ENCODE data around the gene TLK2.

The TLK2 gene

DNA sequence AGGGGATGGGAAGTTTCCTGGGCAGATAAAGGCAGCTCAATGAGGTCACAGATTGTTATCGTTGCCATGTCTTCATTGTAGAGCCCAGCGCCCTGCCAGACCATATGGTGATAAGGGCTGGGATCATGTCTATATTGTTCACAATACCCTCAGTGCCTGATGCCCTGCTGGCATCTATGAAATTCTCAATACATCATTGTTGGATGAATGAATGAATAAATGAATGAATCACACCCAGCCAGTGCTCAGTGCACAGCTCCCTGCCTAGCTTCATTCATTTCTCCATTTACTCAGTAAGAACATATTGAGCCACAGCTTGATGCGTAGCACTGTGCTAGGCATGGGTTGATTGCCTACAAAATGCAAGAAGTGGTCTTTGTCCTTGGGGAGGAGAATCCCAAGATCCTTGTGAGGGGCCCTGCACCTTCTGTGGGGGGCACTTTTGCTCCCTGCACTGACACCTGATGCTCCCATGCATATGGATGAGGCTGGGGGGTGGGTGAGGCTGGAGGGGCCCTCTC lies 178.6 kb downstream of the TLK2 start:
- H3K27ac ChIP-seq (ENCODE audit: low read length), result no peak overlapping the region
- no peaks in the 10 kb centered on the region for H3F3A ChIP-seq (ENCODE audit: insufficient read depth, low read length)
- no peak overlapping the region for H3K9ac ChIP-seq (ENCODE audit: low read length)
- H3K79me2 ChIP-seq (ENCODE audit: low read length), result no peaks in the 10 kb centered on the region
- no peaks in the 10 kb centered on the region for H3K36me3 ChIP-seq (replicated peaks; ENCODE audit: insufficient read depth, low read length)
- no peaks in the 10 kb centered on the region for H3K4me1 ChIP-seq (ENCODE audit: low read length)
- H3K4me3 ChIP-seq (ENCODE audit: low read length), result no peak overlapping the region
- no peaks in the 10 kb centered on the region for H3K9me3 ChIP-seq (replicated peaks; ENCODE audit: insufficient read depth, low read length)
- no peak for DNase-seq
- H4K20me1 ChIP-seq (ENCODE audit: insufficient read depth, low read length), result no peaks in the 10 kb centered on the region
- H3K4me2 ChIP-seq (ENCODE audit: low read depth, low read length), result no peak overlapping the region
- no peak overlapping the region for H2AFZ ChIP-seq (ENCODE audit: low read length)
- H3K27me3 ChIP-seq (replicated peaks; ENCODE audit: insufficient read depth, low read length), result peaks cover 2% of the 10 kb centered on the region
- H3K9me2 ChIP-seq (replicated peaks; ENCODE audit: insufficient read depth, low read length), result no peaks in the 10 kb centered on the region
- TF ChIP-seq EZH2 (optimal IDR thresholded peaks at IDR 0.05; ENCODE audit: low read depth, low read length) (no peak), EZH2phosphoT487 (IDR thresholded peaks at IDR 0.05; ENCODE audit: low read length) (no peak)
- TF ChIP-seq, protein P1, sequence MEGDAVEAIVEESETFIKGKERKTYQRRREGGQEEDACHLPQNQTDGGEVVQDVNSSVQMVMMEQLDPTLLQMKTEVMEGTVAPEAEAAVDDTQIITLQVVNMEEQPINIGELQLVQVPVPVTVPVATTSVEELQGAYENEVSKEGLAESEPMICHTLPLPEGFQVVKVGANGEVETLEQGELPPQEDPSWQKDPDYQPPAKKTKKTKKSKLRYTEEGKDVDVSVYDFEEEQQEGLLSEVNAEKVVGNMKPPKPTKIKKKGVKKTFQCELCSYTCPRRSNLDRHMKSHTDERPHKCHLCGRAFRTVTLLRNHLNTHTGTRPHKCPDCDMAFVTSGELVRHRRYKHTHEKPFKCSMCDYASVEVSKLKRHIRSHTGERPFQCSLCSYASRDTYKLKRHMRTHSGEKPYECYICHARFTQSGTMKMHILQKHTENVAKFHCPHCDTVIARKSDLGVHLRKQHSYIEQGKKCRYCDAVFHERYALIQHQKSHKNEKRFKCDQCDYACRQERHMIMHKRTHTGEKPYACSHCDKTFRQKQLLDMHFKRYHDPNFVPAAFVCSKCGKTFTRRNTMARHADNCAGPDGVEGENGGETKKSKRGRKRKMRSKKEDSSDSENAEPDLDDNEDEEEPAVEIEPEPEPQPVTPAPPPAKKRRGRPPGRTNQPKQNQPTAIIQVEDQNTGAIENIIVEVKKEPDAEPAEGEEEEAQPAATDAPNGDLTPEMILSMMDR (IDR thresholded peaks at IDR 0.05; ENCODE audit: low read length), result no peak

DNA sequence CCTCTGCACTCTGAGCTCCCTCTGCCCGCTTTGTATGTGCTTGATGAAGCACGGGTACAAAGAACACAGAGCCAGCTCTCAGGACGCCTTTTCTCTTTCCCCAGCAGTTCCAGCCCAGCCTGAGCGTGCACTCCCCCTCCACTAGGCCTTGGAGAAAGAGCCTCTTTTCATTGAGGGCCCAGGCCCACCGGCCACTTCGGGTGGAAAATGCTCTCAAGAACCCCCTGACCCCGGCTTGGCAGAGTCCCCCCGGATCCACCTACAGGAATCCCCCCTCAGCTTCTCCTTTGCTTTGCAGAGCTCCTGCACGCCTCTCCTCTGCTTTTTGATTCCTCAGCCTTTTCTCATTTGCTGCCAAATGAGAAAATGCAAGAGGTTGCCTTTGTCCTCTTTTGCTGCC lies 179.1 kb downstream of the TLK2 start:
- H3K36me3 ChIP-seq (replicated peaks; ENCODE audit: insufficient read depth, low read length), result no peaks in the 10 kb centered on the region
- H3F3A ChIP-seq (ENCODE audit: insufficient read depth, low read length), result no peaks in the 10 kb centered on the region
- no peak overlapping the region for H3K4me2 ChIP-seq (ENCODE audit: low read depth, low read length)
- H3K9me2 ChIP-seq (replicated peaks; ENCODE audit: insufficient read depth, low read length), result no peaks in the 10 kb centered on the region
- no peaks in the 10 kb centered on the region for H3K9me3 ChIP-seq (replicated peaks; ENCODE audit: insufficient read depth, low read length)
- TF ChIP-seq EZH2phosphoT487 (IDR thresholded peaks at IDR 0.05; ENCODE audit: low read length) (no peak), EZH2 (optimal IDR thresholded peaks at IDR 0.05; ENCODE audit: low read depth, low read length) (no peak)
- TF ChIP-seq, protein P1 (IDR thresholded peaks at IDR 0.05; ENCODE audit: low read length), result no peak
- H3K4me3 ChIP-seq (ENCODE audit: low read length), result no peak overlapping the region
- no peaks in the 10 kb centered on the region for H3K79me2 ChIP-seq (ENCODE audit: low read length)
- H3K27ac ChIP-seq (ENCODE audit: low read length), result no peak overlapping the region
- H3K27me3 ChIP-seq (replicated peaks; ENCODE audit: insufficient read depth, low read length), result no peaks in the 10 kb centered on the region
- H4K20me1 ChIP-seq (ENCODE audit: insufficient read depth, low read length), result no peaks in the 10 kb centered on the region
- no peak overlapping the region for H3K9ac ChIP-seq (ENCODE audit: low read length)
- no peak overlapping the region for H2AFZ ChIP-seq (ENCODE audit: low read length)
- DNase-seq, result no peak
- H3K4me1 ChIP-seq (ENCODE audit: low read length), result no peaks in the 10 kb centered on the region

DNA sequence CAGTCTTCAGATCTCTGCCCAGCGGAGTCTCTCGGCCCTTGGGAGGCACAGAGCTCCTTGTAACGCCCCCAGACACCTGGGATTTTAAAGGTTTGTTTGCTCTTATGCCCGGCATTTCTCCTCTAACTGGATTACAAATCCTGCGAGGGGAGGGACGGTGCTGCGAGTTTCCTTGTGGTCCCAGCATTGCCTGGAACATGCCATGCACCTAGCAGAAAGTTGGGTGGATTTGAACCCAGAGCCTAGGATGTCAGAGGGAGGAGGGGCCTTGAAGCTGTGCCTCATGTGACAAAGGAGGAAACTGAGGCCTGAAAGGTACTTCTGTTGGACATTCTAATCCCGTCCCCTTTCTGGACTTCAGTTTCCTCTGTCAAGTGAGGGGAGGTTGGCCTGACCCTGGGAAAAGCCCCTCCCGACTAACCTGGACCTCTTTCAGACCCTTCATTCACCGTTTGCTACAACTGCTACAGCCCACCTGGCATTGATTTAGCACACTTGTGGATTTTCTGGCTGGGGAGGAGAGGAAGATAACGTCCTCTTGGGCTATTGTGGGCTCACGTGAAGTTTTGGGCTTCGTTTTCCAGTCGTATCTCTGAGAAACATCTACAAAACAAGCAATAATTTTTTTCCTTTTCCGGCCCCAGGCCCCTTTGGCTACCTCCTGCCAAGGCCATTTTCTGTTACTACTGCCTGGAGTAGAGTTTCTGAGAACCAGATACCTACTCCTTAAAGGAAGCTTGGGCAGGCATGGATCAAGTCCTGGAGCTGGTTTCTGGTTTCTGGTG lies 179.7 kb downstream of the TLK2 start:
- no peaks in the 10 kb centered on the region for H3K9me2 ChIP-seq (replicated peaks; ENCODE audit: insufficient read depth, low read length)
- no peak overlapping the region for H3K4me2 ChIP-seq (ENCODE audit: low read depth, low read length)
- H3K27ac ChIP-seq (ENCODE audit: low read length), result no peak overlapping the region
- H3F3A ChIP-seq (ENCODE audit: insufficient read depth, low read length), result no peaks in the 10 kb centered on the region
- no peak overlapping the region for H3K9ac ChIP-seq (ENCODE audit: low read length)
- no peaks in the 10 kb centered on the region for H3K36me3 ChIP-seq (replicated peaks; ENCODE audit: insufficient read depth, low read length)
- H4K20me1 ChIP-seq (ENCODE audit: insufficient read depth, low read length), result no peaks in the 10 kb centered on the region
- no peaks in the 10 kb centered on the region for H3K4me1 ChIP-seq (ENCODE audit: low read length)
- no peak overlapping the region for H3K4me3 ChIP-seq (ENCODE audit: low read length)
- no peak for DNase-seq
- H3K79me2 ChIP-seq (ENCODE audit: low read length), result no peaks in the 10 kb centered on the region
- no peak overlapping the region for H2AFZ ChIP-seq (ENCODE audit: low read length)
- TF ChIP-seq, protein P1 (IDR thresholded peaks at IDR 0.05; ENCODE audit: low read length), result no peak
- no peak for TF ChIP-seq EZH2phosphoT487 (IDR thresholded peaks at IDR 0.05; ENCODE audit: low read length)
- no peak for TF ChIP-seq EZH2 (optimal IDR thresholded peaks at IDR 0.05; ENCODE audit: low read depth, low read length)
- H3K27me3 ChIP-seq (replicated peaks; ENCODE audit: insufficient read depth, low read length), result no peaks in the 10 kb centered on the region
- no peaks in the 10 kb centered on the region for H3K9me3 ChIP-seq (replicated peaks; ENCODE audit: insufficient read depth, low read length)
